ENCODE measurements around the gene SMYD2. TPM values are rescaled to one million over a fixed set of nuclear protein-coding genes. Genes with fewer than 3 reads are reported as not detected.

Gene SMYD2
- total RNA-seq = 10 to 100 TPM; 14.0 to 19.7 TPM

GRCh38 chr1:214281021-214281719 is at the start of gene SMYD2:
Gene SMYD2 (plus strand): TSS chr1:214281159. CDS start chr1:214281255, 96 bp downstream.
- H3K27me3 Mint-ChIP-seq = no peaks in the 10 kb centered on the region
- peaks cover 25 to 35% of the 10 kb centered on the region in 2 donors for H3K4me1 Mint-ChIP-seq (ENCODE audit: low read depth in 2 of 2)
- no peaks in the 10 kb centered on the region for H3K36me3 Mint-ChIP-seq
- peak within 1 kb of the TSS; percentile 93 for H3K4me3 Mint-ChIP-seq
- H3K9me3 Mint-ChIP-seq = no peaks in the 10 kb centered on the region
- peak within 1 kb of the TSS; percentile 59 to 66 for H3K27ac Mint-ChIP-seq
- ATAC-seq (peak; percentile 88 to 89), DNase-seq (ENCODE audit: low spot score) (peak; percentile 76)

GRCh38 chr1:214233856-214234634 is 46.9 kb upstream of the SMYD2 start:
- DNase-seq (ENCODE audit: low spot score) (no peak), ATAC-seq (no peak)
- Mint-ChIP-seq H3K4me3 (no peak overlapping the region), H3K27me3 (peaks cover 13 to 35% of the 10 kb centered on the region in 2 donors), H3K27ac (no peak overlapping the region), H3K9me3 (no peaks in the 10 kb centered on the region), H3K36me3 (no peaks in the 10 kb centered on the region), H3K4me1 (ENCODE audit: low read depth in 2 of 2) (no peaks in the 10 kb centered on the region)

GRCh38 chr1:214234635-214235025 is 46.3 kb upstream of the SMYD2 start:
- DNase-seq (ENCODE audit: low spot score) (no peak), ATAC-seq (no peak)
- no peak overlapping the region for H3K4me3 Mint-ChIP-seq
- H3K9me3 Mint-ChIP-seq = no peaks in the 10 kb centered on the region
- no peak overlapping the region for H3K27ac Mint-ChIP-seq
- H3K36me3 Mint-ChIP-seq = no peaks in the 10 kb centered on the region
- no peaks in the 10 kb centered on the region for H3K4me1 Mint-ChIP-seq (ENCODE audit: low read depth in 2 of 2)
- peaks cover 13 to 36% of the 10 kb centered on the region in 2 donors for H3K27me3 Mint-ChIP-seq

GRCh38 chr1:214236477-214236876 is 44.5 kb upstream of the SMYD2 start:
- Mint-ChIP-seq H3K36me3 (no peaks in the 10 kb centered on the region), H3K27me3 (peaks cover 15 to 46% of the 10 kb centered on the region in 2 donors), H3K9me3 (no peaks in the 10 kb centered on the region), H3K27ac (no peak overlapping the region), H3K4me3 (no peak overlapping the region), H3K4me1 (ENCODE audit: low read depth in 2 of 2) (no peaks in the 10 kb centered on the region)
- DNase-seq (ENCODE audit: low spot score) (no peak), ATAC-seq (no peak)

- H3K36me3 Mint-ChIP-seq = no peaks in the 10 kb centered on the region
- no peak overlapping the region for H3K27ac Mint-ChIP-seq
- H3K27me3 Mint-ChIP-seq = peaks cover 23 to 53% of the 10 kb centered on the region in 2 donors
- ATAC-seq = no peak
- DNase-seq (ENCODE audit: low spot score) = no peak
- no peak overlapping the region for H3K4me3 Mint-ChIP-seq
- no peaks in the 10 kb centered on the region for H3K4me1 Mint-ChIP-seq (ENCODE audit: low read depth in 2 of 2)
- no peaks in the 10 kb centered on the region for H3K9me3 Mint-ChIP-seq
Measured at GRCh38 chr1:214241060-214241459, 39.9 kb upstream of the SMYD2 start.

- peaks cover 31 to 57% of the 10 kb centered on the region in 2 donors for H3K27me3 Mint-ChIP-seq
- H3K27ac Mint-ChIP-seq = no peak overlapping the region
- ATAC-seq (no peak), DNase-seq (ENCODE audit: low spot score) (no peak)
- H3K9me3 Mint-ChIP-seq = no peaks in the 10 kb centered on the region
- H3K4me3 Mint-ChIP-seq = no peak overlapping the region
- no peaks in the 10 kb centered on the region for H3K4me1 Mint-ChIP-seq (ENCODE audit: low read depth in 2 of 2)
- H3K36me3 Mint-ChIP-seq = no peaks in the 10 kb centered on the region
Measured at GRCh38 chr1:214244252-214244651, 36.7 kb upstream of the SMYD2 start.

- Mint-ChIP-seq H3K9me3 (no peaks in the 10 kb centered on the region), H3K36me3 (no peaks in the 10 kb centered on the region), H3K27ac (no peak overlapping the region), H3K4me1 (ENCODE audit: low read depth in 2 of 2) (no peaks in the 10 kb centered on the region), H3K27me3 (peaks cover 31 to 59% of the 10 kb centered on the region in 2 donors), H3K4me3 (no peak overlapping the region)
- no peak for ATAC-seq
- DNase-seq (ENCODE audit: low spot score) = no peak
Measured at GRCh38 chr1:214244841-214245240, 36.1 kb upstream of the SMYD2 start.

- no peak for ATAC-seq
- no peak overlapping the region for H3K4me3 Mint-ChIP-seq
- peaks cover 25 to 50% of the 10 kb centered on the region in 2 donors for H3K27me3 Mint-ChIP-seq
Measured at GRCh38 chr1:214247501-214248041, 33.4 kb upstream of the SMYD2 start.

GRCh38 chr1:214248311-214249085 is 32.5 kb upstream of the SMYD2 start:
- Mint-ChIP-seq H3K4me3 (no peak overlapping the region), H3K4me1 (ENCODE audit: low read depth in 2 of 2) (no peaks in the 10 kb centered on the region), H3K27me3 (peaks cover 25 to 47% of the 10 kb centered on the region in 2 donors), H3K36me3 (no peaks in the 10 kb centered on the region), H3K9me3 (no peaks in the 10 kb centered on the region), H3K27ac (no peak overlapping the region)
- ATAC-seq (no peak), DNase-seq (ENCODE audit: low spot score) (no peak)

More at GRCh38 chr1:214247501-214248041, 33.4 kb upstream of the SMYD2 start:
- no peaks in the 10 kb centered on the region for H3K4me1 Mint-ChIP-seq (ENCODE audit: low read depth in 2 of 2)
- no peak for DNase-seq (ENCODE audit: low spot score)
- H3K9me3 Mint-ChIP-seq = no peaks in the 10 kb centered on the region
- H3K36me3 Mint-ChIP-seq = no peaks in the 10 kb centered on the region
- H3K27ac Mint-ChIP-seq = no peak overlapping the region

GRCh38 chr1:214249651-214250050 is 31.3 kb upstream of the SMYD2 start:
- ATAC-seq (no peak), DNase-seq (ENCODE audit: low spot score) (no peak)
- Mint-ChIP-seq H3K27me3 (peaks cover 26 to 47% of the 10 kb centered on the region in 2 donors), H3K4me3 (no peak overlapping the region), H3K4me1 (ENCODE audit: low read depth in 2 of 2) (no peaks in the 10 kb centered on the region), H3K27ac (no peak overlapping the region), H3K36me3 (no peaks in the 10 kb centered on the region), H3K9me3 (no peaks in the 10 kb centered on the region)

GRCh38 chr1:214251354-214251753 is 29.6 kb upstream of the SMYD2 start:
- no peak overlapping the region for H3K4me3 Mint-ChIP-seq
- H3K27ac Mint-ChIP-seq = no peak overlapping the region
- no peaks in the 10 kb centered on the region for H3K4me1 Mint-ChIP-seq (ENCODE audit: low read depth in 2 of 2)
- H3K27me3 Mint-ChIP-seq = peaks cover 26 to 43% of the 10 kb centered on the region in 2 donors
- no peak for DNase-seq (ENCODE audit: low spot score)
- no peaks in the 10 kb centered on the region for H3K36me3 Mint-ChIP-seq
- H3K9me3 Mint-ChIP-seq = no peaks in the 10 kb centered on the region
- ATAC-seq = no peak

- no peak overlapping the region for H3K4me3 Mint-ChIP-seq
- no peak overlapping the region for H3K27ac Mint-ChIP-seq
- no peaks in the 10 kb centered on the region for H3K9me3 Mint-ChIP-seq
- DNase-seq (ENCODE audit: low spot score) (no peak), ATAC-seq (no peak)
- H3K27me3 Mint-ChIP-seq = peaks cover 32 to 59% of the 10 kb centered on the region in 2 donors
- no peaks in the 10 kb centered on the region for H3K36me3 Mint-ChIP-seq
- peaks cover 7 to 11% of the 10 kb centered on the region in 2 donors for H3K4me1 Mint-ChIP-seq (ENCODE audit: low read depth in 2 of 2)
Measured at GRCh38 chr1:214255509-214255908, 25.4 kb upstream of the SMYD2 start.

- ATAC-seq = peak; percentile 66 to 84
- Mint-ChIP-seq H3K36me3 (no peaks in the 10 kb centered on the region), H3K27me3 (peaks cover 39 to 73% of the 10 kb centered on the region in 2 donors), H3K4me3 (peak overlapping the region; percentile 3), H3K9me3 (no peaks in the 10 kb centered on the region), H3K27ac (no peak overlapping the region), H3K4me1 (ENCODE audit: low read depth in 2 of 2) (peaks cover 11% of the 10 kb centered on the region in 2 donors)
- DNase-seq (ENCODE audit: low spot score) = no peak
Measured at GRCh38 chr1:214259353-214259977, 21.5 kb upstream of the SMYD2 start.

Data from natural killer cell treated with Interleukin-12 subunit alpha and Interleukin-12 subunit beta and Interleukin-15 and Interleukin-18, amount 100 ng/mL, for 72 hours (primary cell).